Brain microvascular endothelial cell (primary cell): Measurements from ENCODE around the gene PNMA8A.

Source experiments
- DNase-seq: peaks from one replicate; pipeline ENCODE4 v3.0.0-alpha.2; 2020
- H3K27ac ChIP-seq: fragments of 250-450 bp; sonication (Bioruptor Pico); 2 replicates; pipeline ENCODE4 v1.5.1; 2020; ENCODE audit warnings: mild to moderate bottlenecking, moderate library complexity
- H3K27me3 ChIP-seq: fragments of 250-450 bp; sonication (Bioruptor Pico); replicated peaks from 2 replicates; pipeline ENCODE4 v1.5.1; 2020; ENCODE audit warnings: mild to moderate bottlenecking
- H3K36me3 ChIP-seq: fragments of 250-450 bp; sonication (Bioruptor Pico); replicated peaks from 2 replicates; pipeline ENCODE4 v1.5.1; 2020; ENCODE audit warnings: mild to moderate bottlenecking
- H3K4me3 ChIP-seq: 2 replicates; pipeline ENCODE4 v1.5.1; 2011; ENCODE audit warnings: low read depth, mild to moderate bottlenecking, control low read depth, low read length, moderate library complexity
- CTCF ChIP-seq: IDR thresholded peaks from 2 replicates; pipeline ENCODE4 v1.5.1; 2011; ENCODE audit warnings: low read depth, mild to moderate bottlenecking, moderate library complexity, low read length, control low read depth, inconsistent platforms; ENCODE audit errors: missing control alignments
- in situ Hi-C: cut with HindIII; loops from 2 replicates; pipeline ENCODE4 v1.10.0; 2017; ENCODE audit warnings: low sequenced_read_pairs, low pct_ligation_motif_present

The PNMA8A gene

GRCh38 chr19:46514589-46515289 lies 43.4 kb upstream of the PNMA8A start:
- H3K27ac ChIP-seq, result no peak overlapping the region
- no peaks in the 10 kb centered on the region for H3K27me3 ChIP-seq
- TF ChIP-seq CTCF, result no peak
- no peaks in the 10 kb centered on the region for H3K36me3 ChIP-seq
- no peak for DNase-seq
- H3K4me3 ChIP-seq, result no peak overlapping the region
- in situ Hi-C loops, result no loop called here

- H3K36me3 ChIP-seq, result no peaks in the 10 kb centered on the region
- H3K27ac ChIP-seq, result no peak overlapping the region
- no peaks in the 10 kb centered on the region for H3K27me3 ChIP-seq
- H3K4me3 ChIP-seq, result no peak overlapping the region
- peak; percentile 47 for DNase-seq
- in situ Hi-C loops, result no loop called here
- peak; percentile 90 for TF ChIP-seq CTCF
Observed at GRCh38 chr19:46513461-46514236, 42.3 kb upstream of the PNMA8A start.

- DNase-seq, result no peak
- H3K36me3 ChIP-seq, result no peaks in the 10 kb centered on the region
- no peak overlapping the region for H3K4me3 ChIP-seq
- no peaks in the 10 kb centered on the region for H3K27me3 ChIP-seq
- H3K27ac ChIP-seq, result no peak overlapping the region
- TF ChIP-seq CTCF, result no peak
- in situ Hi-C loops, result no loop called here
Observed at GRCh38 chr19:46511237-46511636, 39.9 kb upstream of the PNMA8A start.

GRCh38 chr19:46508206-46508605 lies 36.8 kb upstream of the PNMA8A start:
- TF ChIP-seq CTCF, result no peak
- no peaks in the 10 kb centered on the region for H3K36me3 ChIP-seq
- in situ Hi-C loops, result no loop called here
- DNase-seq, result no peak
- no peaks in the 10 kb centered on the region for H3K27me3 ChIP-seq
- H3K4me3 ChIP-seq, result no peak overlapping the region
- no peak overlapping the region for H3K27ac ChIP-seq

- Histone ChIP-seq H3K36me3 (no peaks in the 10 kb centered on the region), H3K4me3 (no peak overlapping the region), H3K27ac (no peak overlapping the region), H3K27me3 (no peaks in the 10 kb centered on the region)
- TF ChIP-seq CTCF, result no peak
- in situ Hi-C loops, result no loop called here
- DNase-seq, result no peak
Observed at GRCh38 chr19:46503848-46504453, 32.6 kb upstream of the PNMA8A start.
